Activated T-cell treated with anti-CD3 and anti-CD28 coated beads for 4 hours (primary cell): Measurements from ENCODE around the gene C5orf63.
"Not testable (repeated sequence)": the region's sequence is repeated elsewhere in the genome, so short reads cannot be mapped to it uniquely, and the experiment has no call there.

Source experiments
- DNase-seq: peaks from one replicate; pipeline ENCODE4 v3.0.0-alpha.2; 2020

C5orf63 gene

DNA sequence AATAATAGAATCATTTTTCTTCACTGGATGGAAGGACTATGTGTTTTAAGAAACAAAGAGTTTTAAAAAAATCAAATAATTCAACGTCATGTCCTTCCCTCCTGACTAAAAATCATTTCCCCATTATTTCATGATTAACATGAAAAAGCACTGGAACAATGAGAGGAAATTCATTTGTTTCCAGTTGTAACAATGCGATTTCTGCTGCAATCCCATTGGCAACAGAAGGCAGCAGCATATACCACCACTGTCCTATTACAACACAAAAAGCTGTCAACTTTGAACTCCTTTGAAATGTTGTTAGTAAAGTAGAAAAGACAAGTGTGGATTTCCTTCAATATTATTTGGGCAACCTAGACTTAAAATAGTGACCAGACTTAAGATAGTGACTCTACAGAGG, 3.1 kb downstream of the C5orf63 start:
- DNase-seq: no peak

DNA sequence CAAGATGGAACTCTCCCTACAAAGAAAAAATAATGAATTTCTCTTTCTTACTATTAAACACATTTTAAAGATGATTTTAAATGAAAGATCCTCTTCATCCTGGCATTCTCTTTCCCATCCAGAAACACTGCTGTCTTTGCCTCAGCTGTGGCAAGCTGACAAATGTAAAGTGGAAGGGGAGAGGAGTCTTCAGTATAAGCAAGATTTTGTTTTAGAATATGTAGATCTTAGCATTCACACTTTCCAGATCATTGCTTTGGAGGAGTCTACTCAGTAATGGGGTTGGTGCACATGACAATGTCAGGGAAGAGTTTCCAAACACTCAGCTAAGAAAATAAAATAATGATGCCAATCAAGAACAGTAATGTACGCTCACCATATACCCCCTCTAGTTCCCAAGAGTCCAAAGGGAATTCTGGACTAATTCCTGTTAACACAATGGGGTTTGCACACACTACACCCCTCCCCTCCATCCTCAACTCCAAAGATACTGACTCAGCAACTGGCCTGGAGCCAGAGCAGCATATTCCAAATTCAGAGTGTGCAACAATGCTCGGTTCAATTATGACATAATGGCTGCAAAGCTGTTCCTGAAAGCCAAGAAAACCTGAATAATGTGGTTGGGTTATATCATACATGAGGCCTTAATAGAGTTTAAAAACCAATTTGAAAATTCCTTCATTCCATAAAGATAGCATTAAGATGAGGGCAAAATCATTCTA, 4.6 kb downstream of the C5orf63 start:
- no peak for DNase-seq

DNA sequence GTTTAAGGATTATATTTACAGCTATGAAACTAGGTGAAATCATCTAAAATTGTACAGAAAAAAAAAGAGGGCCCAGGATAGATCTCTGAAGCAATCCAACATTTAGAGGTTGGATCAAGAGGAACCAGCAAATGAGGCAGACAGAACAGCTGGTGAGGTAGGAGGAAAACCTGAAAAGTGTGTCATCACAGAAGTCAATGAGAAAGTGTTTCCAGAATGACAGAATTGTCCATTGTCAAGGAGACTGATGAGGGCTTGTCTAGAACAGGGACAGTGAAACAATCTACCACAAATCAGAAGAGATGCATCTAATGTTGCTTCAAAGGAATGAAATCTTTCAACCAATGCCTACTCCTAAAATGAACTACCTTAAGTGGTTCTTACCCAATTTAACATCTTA, 6.6 kb downstream of the C5orf63 start:
- no peak for DNase-seq

DNA sequence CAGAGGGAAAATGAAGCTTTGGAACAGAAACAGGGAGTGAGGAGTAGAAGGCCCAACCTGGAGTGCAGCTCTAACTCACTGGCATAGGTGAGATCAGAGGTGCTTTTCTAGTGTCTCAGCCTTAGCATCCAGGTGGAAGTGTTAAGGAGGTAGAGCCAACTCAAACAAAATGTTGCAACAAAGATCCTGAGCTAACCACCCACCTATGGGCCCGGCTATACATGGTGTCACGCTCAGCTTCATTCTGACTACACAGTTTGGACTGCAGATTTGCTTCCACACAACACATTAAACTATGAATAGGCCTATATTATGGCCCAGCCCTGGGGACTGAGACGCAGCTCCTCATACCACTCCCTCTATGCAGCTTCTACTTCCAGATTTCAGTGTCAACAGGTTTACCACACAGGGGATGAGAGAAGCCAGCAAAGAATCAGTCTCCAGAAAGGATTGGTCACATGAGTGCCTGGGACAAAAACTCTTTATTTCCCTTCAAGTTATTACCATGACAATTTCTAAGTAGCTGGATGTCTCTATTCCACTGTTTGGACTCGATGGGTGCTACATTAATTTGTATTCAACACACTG, 9.0 kb downstream of the C5orf63 start:
- no peak for DNase-seq

DNA sequence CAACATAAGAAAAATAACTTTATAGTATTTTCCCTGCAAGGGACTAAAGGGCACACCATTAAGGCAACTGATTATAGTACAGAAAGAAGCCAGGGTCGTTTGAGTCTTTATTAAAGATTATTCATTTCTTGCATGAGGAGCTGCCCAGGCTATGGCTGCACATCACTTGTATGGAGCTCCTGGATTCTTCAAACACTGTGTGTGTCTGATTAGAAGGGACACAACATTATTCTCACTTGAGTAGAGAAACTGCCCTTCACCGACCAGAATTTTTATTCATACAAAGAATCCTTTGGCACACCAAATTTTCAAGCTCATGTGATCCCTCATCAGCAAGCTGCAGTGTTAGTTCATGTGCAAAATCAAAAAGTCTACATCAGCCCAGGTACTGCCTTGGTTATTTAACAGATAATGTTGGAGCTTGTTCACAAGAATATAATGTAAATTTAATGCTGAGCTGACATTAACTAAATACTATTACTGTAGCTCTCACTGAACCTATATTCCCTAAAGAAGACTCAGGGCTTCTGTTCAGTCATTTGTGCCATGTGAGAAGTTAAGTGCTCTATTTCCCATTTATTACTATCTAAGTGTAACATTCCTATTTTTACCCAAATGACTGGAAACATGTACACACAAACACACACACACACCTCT, 9.9 kb downstream of the C5orf63 start:
- no peak for DNase-seq

DNA sequence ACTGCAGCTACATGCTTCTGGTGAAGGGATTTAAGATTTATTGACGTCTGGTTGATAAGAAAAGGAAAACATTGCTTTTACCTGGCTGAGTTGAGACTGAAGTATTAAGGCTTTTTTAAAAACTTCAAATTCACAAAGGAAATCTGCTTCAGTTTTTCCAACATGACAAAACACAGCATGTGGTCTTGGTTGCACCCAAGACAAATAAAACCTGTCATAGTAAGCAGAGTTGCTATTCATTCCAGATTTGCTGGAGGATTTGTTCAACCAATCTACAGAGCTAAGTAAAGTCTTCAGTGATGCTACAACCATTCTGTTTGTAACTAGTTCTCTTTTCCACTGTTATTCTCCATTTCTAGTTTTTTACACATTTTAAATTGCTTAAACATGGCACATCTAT, 11.3 kb downstream of the C5orf63 start:
- DNase-seq: no peak

DNA sequence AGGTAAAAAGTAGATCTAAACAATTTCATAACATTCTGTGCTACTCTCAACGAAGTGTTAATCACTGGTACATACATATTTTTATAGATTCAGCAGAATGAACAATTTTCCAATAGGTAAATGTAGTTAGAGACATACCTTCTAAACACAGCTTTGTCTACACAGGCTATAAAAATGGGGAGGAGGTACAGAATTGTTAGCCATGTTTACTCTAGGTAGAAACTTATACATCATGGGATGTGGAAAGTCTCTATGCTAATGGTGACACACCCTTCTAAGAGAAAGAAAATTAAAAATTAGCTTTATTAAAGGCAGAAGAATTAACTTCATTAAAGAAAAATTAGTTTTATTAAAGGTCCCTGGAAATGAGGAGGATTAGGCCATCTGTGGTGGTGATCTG, 11.8 kb downstream of the C5orf63 start:
- DNase-seq: no peak

DNA sequence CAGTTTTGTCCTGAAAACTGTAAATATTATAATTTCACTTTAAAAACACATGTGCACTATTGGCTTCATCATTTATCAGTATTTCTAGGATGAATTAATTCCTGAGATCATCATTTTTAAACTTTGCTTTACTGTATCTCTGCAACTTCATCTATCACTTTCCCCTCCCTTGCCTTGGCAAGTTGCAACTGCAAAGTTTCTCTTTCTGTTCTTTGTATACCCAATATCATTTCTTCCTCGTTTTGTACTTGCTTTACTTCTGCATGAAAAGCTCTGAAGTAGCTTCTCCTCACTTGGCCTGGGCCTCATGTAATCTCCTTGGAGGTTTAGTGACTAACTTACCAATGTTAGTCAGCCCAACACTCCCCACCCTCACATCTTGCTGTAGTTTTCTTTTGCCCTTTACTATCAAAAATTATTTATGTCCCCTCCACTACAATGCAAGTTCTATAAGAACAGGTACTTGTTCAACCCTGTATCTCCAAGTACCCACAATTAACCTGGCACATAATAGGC, 12.8 kb downstream of the C5orf63 start:
- no peak for DNase-seq

DNA sequence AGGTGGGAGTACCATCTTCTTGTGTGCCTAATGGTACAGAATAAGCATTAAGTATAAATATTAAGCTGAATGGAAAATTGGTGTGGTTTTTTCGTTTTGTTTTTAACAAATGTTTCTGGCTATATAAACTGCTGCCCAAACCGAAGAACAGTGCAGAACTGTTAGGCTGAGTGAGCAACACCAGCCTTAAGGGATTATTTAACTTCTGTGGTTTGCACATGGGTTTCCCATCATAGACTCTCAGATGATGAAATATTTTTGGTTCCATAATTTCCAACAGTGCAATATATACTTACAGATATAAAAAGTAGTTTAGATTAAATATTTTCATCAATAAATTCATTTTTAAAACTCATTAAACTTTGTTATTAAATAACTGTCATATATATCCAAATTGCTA, 16.4 kb downstream of the C5orf63 start:
- DNase-seq: no peak

DNA sequence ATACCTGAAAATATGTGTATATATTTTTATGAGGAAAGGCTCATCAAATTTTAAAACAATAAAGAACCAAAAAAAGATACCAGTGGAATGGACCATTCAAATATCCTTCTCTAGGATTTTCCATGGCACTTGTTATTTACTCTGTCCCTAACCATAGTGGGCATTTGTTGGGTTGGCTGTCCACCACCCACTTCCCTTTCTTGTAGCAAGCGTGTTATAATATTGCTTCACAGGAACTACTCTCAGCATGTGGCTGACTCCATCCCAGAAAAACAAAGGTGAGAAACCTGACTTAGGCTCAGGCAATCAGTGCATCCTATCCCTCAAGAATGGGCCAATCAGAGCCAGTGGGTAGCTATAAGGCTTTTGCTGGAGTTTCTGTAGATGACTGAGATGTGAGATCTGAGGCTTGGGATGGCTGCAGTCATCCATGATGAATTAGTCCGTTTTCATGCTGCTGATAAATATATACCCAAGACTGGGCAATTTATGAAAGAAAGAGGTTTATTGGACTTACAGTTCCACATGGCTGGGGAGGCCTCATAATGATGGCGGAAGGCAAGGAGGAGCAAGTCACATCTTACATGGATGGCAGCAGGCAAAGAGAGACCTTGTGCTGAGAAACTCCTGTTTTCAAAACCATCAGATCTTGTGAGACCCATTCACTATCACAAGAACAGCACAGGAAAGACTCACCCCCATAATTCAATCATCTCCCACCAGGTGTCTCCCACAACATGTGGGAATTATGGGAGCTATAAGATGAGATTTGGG, 17.2 kb downstream of the C5orf63 start:
- DNase-seq: no peak

DNA sequence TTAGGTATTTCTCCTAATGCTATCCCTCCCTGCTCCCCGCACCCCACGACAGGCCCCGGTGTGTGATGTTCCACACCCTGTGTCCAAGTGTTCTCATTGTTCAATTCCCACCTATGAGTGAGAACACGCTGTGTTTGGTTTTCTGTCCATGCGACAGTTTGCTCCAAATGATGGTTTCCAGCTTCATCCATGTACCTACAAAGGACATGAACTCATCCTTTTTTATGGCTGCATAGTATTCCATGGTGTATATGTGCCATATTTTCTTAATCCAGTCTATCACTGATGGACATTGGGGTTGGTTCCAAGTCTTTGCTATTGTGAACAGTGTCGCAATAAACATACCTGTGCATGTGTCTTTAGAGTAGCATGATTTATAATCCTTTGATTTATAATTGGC, 19.8 kb downstream of the C5orf63 start:
- DNase-seq: not testable (repeated sequence)

DNA sequence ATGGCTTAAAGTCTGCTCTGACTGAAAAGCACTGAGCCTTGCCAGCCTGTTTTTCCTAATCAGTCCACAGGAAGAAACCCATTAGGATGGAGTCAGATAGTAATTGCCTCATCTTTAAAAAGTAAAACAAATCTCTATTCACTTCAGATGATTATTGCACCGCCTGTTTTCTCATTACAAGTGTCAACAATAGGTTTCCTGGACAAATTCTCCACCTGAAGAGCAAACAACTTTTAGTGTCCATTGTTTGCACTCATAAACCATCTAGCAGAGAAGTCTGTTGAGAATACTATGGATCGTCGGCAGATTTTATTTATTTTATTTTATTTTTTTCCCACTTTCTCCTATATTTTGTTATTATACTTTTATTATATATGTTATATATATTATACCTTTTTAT, 20.3 kb downstream of the C5orf63 start:
- DNase-seq: no peak

DNA sequence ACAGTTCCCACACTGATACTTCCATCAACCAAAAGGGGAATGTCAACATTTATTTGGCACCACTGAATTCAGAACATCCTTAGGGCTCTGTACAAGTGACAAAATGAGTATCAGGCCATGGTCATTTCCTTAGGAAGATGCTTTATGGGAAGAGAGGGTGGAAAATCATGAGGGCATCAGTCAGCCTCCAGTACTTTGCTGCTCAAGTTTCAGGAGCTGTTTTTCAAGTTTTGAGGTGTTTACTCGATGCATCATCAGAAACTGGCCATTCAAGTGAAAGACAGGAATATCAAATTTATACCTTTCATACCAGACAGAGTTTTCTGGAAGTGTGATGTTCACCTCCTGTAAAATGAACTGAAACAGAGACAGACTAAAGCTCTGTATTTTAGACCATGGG, 21.7 kb downstream of the C5orf63 start:
- DNase-seq: no peak

DNA sequence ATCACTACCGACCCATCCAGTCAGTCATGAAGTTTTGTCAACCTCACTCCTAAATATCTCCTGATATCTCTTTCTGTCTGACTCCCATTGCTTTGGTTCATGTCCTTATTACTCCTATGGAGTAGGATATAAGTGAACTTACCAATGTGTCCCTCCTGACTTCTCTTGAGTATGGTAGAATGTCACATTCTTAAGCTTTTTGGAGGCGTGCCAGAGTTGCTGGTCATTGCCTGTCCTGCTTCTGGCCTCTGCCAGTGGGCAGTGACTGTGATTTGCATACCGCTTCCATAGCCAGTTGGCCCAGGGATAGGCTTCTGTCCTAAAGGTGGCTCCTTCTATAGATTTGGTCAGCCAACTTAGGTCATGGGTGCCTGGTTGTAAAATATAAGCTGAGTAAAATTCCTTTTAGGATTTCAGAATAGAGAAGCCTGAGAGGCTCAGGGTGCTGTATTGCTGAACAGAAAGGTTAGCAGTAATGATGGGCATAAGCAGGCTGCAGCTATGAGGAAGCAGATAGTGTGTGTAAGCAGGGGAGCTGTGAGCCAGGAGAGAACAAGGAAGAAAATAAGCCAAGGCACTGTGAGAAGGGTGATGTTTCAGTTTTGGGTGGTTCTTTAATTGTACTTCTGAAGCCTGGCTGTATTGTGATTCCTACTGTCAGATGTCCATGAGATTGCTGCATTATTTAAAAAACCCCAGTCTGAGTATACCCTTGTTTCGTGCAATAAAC, 26.8 kb downstream of the C5orf63 start:
- no peak for DNase-seq

DNA sequence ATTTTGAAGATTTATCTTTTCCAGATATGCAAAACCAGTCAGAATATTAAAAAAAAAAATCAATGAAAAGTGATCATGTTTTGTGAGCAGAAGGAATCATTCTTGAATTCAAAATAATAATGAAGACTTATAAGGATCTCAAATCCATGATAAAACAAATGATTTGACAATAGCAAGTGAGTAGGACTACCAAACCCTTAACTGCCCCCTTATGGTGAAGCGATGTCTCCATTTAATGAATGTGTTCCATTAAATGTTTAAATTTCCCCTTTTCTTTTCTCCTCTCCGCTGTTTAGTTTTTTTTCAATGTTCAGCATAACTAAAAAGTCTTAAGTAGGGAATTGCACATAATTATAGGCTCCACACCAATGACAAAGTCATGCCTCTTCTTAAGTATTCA, 30.7 kb downstream of the C5orf63 start:
- no peak for DNase-seq

DNA sequence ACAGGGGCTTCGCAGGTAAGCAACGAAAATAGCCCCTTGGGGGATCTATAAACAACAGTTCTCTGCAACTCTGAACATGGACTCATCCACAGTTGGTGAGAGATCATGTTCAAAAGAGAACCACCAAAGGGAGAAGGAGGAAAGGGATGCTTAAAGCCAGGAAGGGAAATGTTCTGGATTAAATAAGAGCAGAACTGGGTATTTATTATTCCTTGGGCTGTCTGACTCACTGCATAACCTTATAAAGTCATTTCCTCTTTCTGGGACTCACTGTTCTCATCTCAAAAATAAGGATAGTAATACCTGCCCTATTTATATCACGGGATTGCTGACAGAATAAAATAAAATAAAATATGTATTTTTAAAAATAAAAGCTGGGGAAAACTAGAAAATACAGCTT, 31.7 kb downstream of the C5orf63 start:
- DNase-seq: no peak

DNA sequence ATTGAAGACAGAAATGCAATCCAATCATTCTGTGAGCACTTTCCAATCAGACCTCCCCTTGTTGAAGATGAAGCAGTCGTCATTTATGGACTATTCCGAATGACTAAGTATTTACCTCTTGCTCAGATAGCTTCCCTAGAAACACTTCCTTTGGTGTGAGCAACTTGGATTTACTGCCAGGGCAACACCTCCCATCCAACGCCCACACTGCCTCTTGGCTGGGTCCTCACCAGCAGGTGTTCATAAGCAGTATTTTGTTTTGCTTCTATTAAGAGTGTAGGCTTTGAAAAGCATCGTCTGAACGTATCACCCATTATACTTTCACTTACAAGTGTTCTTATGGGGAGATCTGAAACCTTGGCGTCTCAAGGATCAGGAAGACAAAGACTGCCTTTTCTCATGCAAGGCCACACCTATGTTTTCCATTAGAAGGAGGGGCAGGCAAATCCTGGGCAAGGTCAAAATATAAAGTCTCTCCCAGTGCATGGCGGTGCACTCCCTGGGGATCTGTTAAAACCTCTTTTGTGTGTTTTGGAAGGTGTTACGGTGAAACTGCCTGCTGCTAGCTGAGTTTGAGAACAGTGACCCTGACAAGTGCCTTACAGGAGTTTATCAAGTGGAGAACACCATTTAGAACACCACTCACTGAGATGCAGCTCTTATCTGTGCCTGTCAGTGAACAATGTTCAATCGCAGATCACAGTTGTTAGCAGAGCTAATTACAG, 32.3 kb downstream of the C5orf63 start:
- no peak for DNase-seq

DNA sequence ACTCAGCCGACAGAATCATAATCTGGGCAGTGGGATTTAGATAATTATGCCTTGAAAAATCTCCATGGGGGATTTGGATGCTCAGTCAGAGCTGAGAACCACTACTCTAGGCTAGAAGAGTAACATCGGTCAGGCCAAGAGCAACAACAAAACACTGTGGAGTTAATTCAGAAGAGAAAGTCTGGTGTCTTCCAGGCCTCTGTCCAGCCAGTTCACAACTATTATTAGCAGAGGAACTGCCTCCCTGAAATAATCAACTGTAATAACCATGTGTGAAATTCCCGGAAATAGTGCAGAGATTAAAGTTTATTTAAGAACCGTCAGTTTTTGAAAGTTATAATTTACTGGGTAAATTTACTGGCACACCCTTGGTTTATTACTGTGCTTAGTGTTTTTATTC, 34.8 kb downstream of the C5orf63 start:
- DNase-seq: no peak

DNA sequence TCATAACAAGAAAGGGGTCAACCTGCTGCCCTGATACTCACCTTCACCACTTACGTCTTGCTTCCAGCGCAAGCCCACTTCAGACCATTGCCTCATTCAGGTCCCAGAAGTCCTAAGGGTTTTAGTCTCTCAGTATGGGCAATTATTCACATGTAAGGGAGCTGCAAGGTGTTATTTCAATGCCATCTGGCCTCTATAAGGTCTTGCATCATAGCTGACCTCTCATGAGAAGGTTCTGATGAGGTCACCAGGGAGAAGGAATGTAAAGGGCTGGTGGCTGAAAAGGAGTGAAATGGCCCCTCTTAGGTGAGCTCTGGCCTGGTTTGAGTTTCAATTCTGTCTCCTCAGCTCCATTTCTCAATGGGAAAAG, 41.5 kb downstream of the C5orf63 start:
- DNase-seq: no peak

DNA sequence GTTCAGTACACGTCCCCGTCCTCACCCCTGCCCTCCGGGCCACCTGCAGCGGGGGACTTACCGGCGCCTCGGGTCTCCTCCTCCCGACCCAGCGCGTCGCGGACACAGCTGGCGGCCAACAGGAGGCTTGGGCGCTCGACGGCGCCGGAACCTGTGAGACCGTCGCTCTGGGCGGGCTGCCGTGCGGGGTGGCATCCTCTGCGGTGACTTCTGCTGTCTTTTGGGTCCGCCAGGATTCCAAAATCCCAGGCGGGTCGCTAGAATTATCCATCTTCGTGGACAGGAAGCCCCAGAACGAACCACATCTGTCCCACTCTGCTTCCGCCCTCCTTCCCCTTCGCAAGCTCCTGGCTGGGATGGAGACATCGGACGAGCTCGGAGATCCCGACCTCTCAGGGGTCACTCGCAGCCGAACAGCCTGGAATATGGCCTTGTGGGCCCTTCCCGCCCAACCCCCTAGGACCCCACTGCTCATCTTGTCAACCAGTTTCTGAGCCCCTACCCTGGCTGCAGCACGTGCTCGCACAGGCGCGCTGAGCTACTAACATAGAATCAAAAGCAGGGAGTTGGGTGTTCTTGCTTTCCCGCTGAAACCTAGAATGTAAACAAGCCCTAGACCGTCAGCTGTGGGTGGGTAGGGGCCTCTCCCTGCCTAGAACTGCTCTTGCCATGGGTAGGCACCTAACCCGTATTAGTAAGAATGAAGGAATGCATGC, 42.0 kb downstream of the C5orf63 start:
- DNase-seq: no peak
